H1 (cell line): Measurements from ENCODE around the gene TLNRD1. TPM values are rescaled to one million over a fixed set of nuclear protein-coding genes. Genes with fewer than 3 reads are reported as not detected.
A peak's percentile ranks its signal among the peaks of the same experiment; 100 is the strongest.

Experiments used
- CTCF ChIA-PET: fragments of 300-600 bp; sonication (Branson Sonifier 250); formaldehyde crosslinking; loops from one replicate; lab custom pipeline; 2021; ENCODE audit not compliant: partially characterized antibody; lab: Charles Lee
- POLR2A ChIA-PET: fragments of 300-600 bp; sonication (Branson Sonifier 250); formaldehyde crosslinking; loops from one replicate; lab custom pipeline; 2021; ENCODE audit warnings: inconsistent platforms; ENCODE audit not compliant: partially characterized antibody; lab: Charles Lee
- DNase-seq, 2 experiments: peaks; one replicate each; pipeline versions ENCODE4 v3.0.0 to v3.0.0-alpha.2; 2010 to 2022; ENCODE audit warnings: low spot score in 2 of 2, low read depth in 1 of 2, mixed read lengths in 1 of 2
- FAIRE-seq: peaks from 2 replicates; lab custom pipeline; 2011; peaks lifted over from hg19 to GRCh38; lab: Jason Lieb, UNC
- H2AFZ ChIP-seq: 2 replicates; pipeline ENCODE4 v1.8.1; 2012; ENCODE audit warnings: low read length, inconsistent platforms
- H2AK5ac ChIP-seq: 2 replicates; pipeline ENCODE4 v1.6.1; 2013; ENCODE audit warnings: low read depth, low read length
- H2BK120ac ChIP-seq: replicated peaks from 2 replicates; pipeline ENCODE3; 2013; ENCODE audit warnings: low read depth, low read length, inconsistent platforms
- H2BK12ac ChIP-seq: 2 replicates; pipeline ENCODE4 v1.6.1; 2013; ENCODE audit warnings: low read depth, low read length
- H2BK15ac ChIP-seq: 2 replicates; pipeline ENCODE4 v1.6.1; 2013; ENCODE audit warnings: low read length
- H2BK20ac ChIP-seq: 2 replicates; pipeline ENCODE4 v1.6.1; 2013; ENCODE audit warnings: low read length
- H2BK5ac ChIP-seq: 2 replicates; pipeline ENCODE4 v1.6.1; 2013; ENCODE audit warnings: low read depth, low read length
- H3K14ac ChIP-seq: 2 replicates; pipeline ENCODE4 v1.6.1; 2013; ENCODE audit warnings: inconsistent platforms; ENCODE audit not compliant: insufficient read length
- H3K18ac ChIP-seq: 2 replicates; pipeline ENCODE4 v1.6.1; 2013; ENCODE audit warnings: low read length; ENCODE audit errors: extremely low read depth
- H3K23ac ChIP-seq: 2 replicates; pipeline ENCODE4 v1.6.1; 2013; ENCODE audit warnings: inconsistent platforms; ENCODE audit not compliant: insufficient read length
- H3K23me2 ChIP-seq: 2 replicates; pipeline ENCODE4 v1.6.1; 2013; ENCODE audit warnings: low read depth, low read length
- H3K27ac ChIP-seq: 2 replicates; pipeline ENCODE4 v1.6.1; 2011; ENCODE audit warnings: low read depth, low read length, inconsistent platforms
- H3K27me3 ChIP-seq, 4 experiments: replicated peaks in 1 of 4; 1 replicate in 1 of 4; 2 replicates in 3 of 4; pipeline versions ENCODE4 v1.6.1 to v1.8.1; 2011 to 2013; ENCODE audit warnings: low read length in 3 of 4, mild to moderate bottlenecking in 3 of 4, inconsistent platforms in 2 of 4, mixed read lengths in 2 of 4, moderate library complexity in 1 of 4; ENCODE audit not compliant: control insufficient read depth in 3 of 4, insufficient read depth in 3 of 4; ENCODE audit errors: extremely low read depth in 1 of 4
- H3K36me3 ChIP-seq, 4 experiments: 2 replicates each; pipeline versions ENCODE4 v1.6.1 to v1.8.1; 2011 to 2013; ENCODE audit warnings: mild to moderate bottlenecking in 4 of 4, low read length in 3 of 4, moderate library complexity in 2 of 4, control low read depth in 1 of 4, inconsistent platforms in 1 of 4; ENCODE audit not compliant: insufficient read depth in 4 of 4, control insufficient read depth in 2 of 4
- H3K4ac ChIP-seq: replicated peaks from 2 replicates; pipeline ENCODE3; 2013; ENCODE audit warnings: low read length, low read depth, mixed read lengths, inconsistent platforms; ENCODE audit not compliant: insufficient read length
- H3K4me1 ChIP-seq, 4 experiments: replicated peaks in 1 of 4; 1 replicate in 1 of 4; 2 replicates in 3 of 4; pipeline versions ENCODE4 v1.6.1 to v1.8.1; 2011 to 2013; ENCODE audit warnings: low read length in 3 of 4, inconsistent platforms in 2 of 4, mixed read lengths in 1 of 4; ENCODE audit not compliant: insufficient read depth in 4 of 4, control insufficient read depth in 3 of 4
- H3K4me2 ChIP-seq, 2 experiments: 2 replicates each; pipeline versions ENCODE4 v1.6.1 to v1.8.1; 2011 to 2013; ENCODE audit warnings: low read depth in 2 of 2, low read length in 2 of 2, control low read depth in 1 of 2, inconsistent platforms in 1 of 2, mild to moderate bottlenecking in 1 of 2; ENCODE audit not compliant: insufficient read depth in 1 of 2
- H3K4me3 ChIP-seq, 4 experiments: fragments of 200-600, 300-600 bp in 1 of 4; sonication (generic), shearing (Covaris generic), sonication (Bioruptor Twin) in 1 of 4; 2 replicates each; pipeline versions ENCODE4 v1.5.1 to v1.8.1; 2011 to 2016; ENCODE audit warnings: low read length in 4 of 4, low read depth in 3 of 4, control low read depth in 2 of 4, inconsistent platforms in 2 of 4, mild to moderate bottlenecking in 2 of 4, mixed read lengths in 1 of 4, moderate library complexity in 1 of 4; ENCODE audit not compliant: insufficient read depth in 2 of 4; ENCODE audit errors: extremely low read depth in 1 of 4
- H3K56ac ChIP-seq: replicated peaks from 2 replicates; pipeline ENCODE3; 2013; ENCODE audit warnings: low read depth, mild to moderate bottlenecking, mixed read lengths, low read length, inconsistent platforms; ENCODE audit not compliant: insufficient read length
- H3K79me1 ChIP-seq: 2 replicates; pipeline ENCODE4 v1.6.1; 2013; ENCODE audit warnings: low read depth, low read length, control low read depth
- H3K79me2 ChIP-seq, 2 experiments: 2 replicates each; pipeline versions ENCODE4 v1.6.1 to v1.8.1; 2012 to 2013; ENCODE audit warnings: low read length in 2 of 2, mild to moderate bottlenecking in 2 of 2, inconsistent platforms in 1 of 2; ENCODE audit not compliant: insufficient read depth in 2 of 2, control insufficient read depth in 1 of 2
- H3K9ac ChIP-seq, 4 experiments: replicated peaks in 1 of 4; 1 replicate in 1 of 4; 2 replicates in 3 of 4; pipeline versions ENCODE4 v1.6.1 to v1.8.1; 2011 to 2013; ENCODE audit warnings: low read depth in 3 of 4, low read length in 3 of 4, control low read depth in 2 of 4, mild to moderate bottlenecking in 2 of 4, moderate library complexity in 2 of 4, inconsistent platforms in 1 of 4; ENCODE audit errors: extremely low read depth in 1 of 4
- H3K9me3 ChIP-seq, 2 experiments: 2 replicates each; pipeline versions ENCODE4 v1.6.1 to v1.8.1; 2012 to 2013; ENCODE audit warnings: mild to moderate bottlenecking in 2 of 2, moderate library complexity in 2 of 2, control low read depth in 1 of 2, inconsistent platforms in 1 of 2, low read depth in 1 of 2, low read length in 1 of 2, mixed read lengths in 1 of 2; ENCODE audit not compliant: insufficient read depth in 2 of 2
- H4K20me1 ChIP-seq, 2 experiments: replicated peaks in 1 of 2; 2 replicates each; pipeline versions ENCODE3 to v1.8.1; 2011 to 2013; ENCODE audit warnings: inconsistent platforms in 2 of 2, low read length in 2 of 2, mild to moderate bottlenecking in 1 of 2; ENCODE audit not compliant: insufficient read depth in 2 of 2, control insufficient read depth in 1 of 2
- H4K5ac ChIP-seq: 2 replicates; pipeline ENCODE4 v1.6.1; 2013; ENCODE audit warnings: low read length, low read depth, mixed read lengths, inconsistent platforms; ENCODE audit not compliant: insufficient read length
- H4K8ac ChIP-seq: 2 replicates; pipeline ENCODE4 v1.8.0; 2013; ENCODE audit warnings: mild to moderate bottlenecking, moderate library complexity, low read length, inconsistent platforms; ENCODE audit not compliant: insufficient read depth; ENCODE audit errors: extremely low read depth
- H4K91ac ChIP-seq: replicated peaks from 2 replicates; pipeline ENCODE3; 2013; ENCODE audit warnings: low read length, mixed read lengths, inconsistent platforms; ENCODE audit not compliant: insufficient read length
- BACH1 ChIP-seq: IDR thresholded peaks from 2 replicates; pipeline ENCODE4 v1.6.1; 2012; ENCODE audit warnings: low read length, improper control_type of control experiment
- CBX8 ChIP-seq: fragments of 300-800, 300-1000 bp; sonication (generic); IDR thresholded peaks from 2 replicates; pipeline ENCODE4 v1.7.1; 2016; ENCODE audit warnings: low read depth, low read length, borderline replicate concordance
- CREB1 ChIP-seq: IDR thresholded peaks from 2 replicates; pipeline ENCODE4 v1.6.1; 2012; ENCODE audit warnings: inconsistent platforms
- FOSL1 ChIP-seq: IDR thresholded peaks from 2 replicates; pipeline ENCODE4 v1.6.1; 2011; ENCODE audit warnings: mild to moderate bottlenecking, low read depth, low read length, moderate library complexity; ENCODE audit not compliant: insufficient read depth
- GABPA ChIP-seq: IDR thresholded peaks from 2 replicates; pipeline ENCODE4 v1.6.1; 2011; ENCODE audit warnings: mild to moderate bottlenecking, low read length, moderate library complexity, borderline replicate concordance; ENCODE audit not compliant: insufficient read depth
- GTF2F1 ChIP-seq: IDR thresholded peaks from 2 replicates; pipeline ENCODE4 v1.6.1; 2012; ENCODE audit warnings: low read depth, low read length, improper control_type of control experiment, borderline replicate concordance
- HDAC2 ChIP-seq, 2 experiments: fragments of 300-600 bp in 1 of 2; sonication (generic) in 1 of 2; IDR thresholded peaks; 2 replicates each; pipeline ENCODE4 v1.6.1; 2011 to 2012; ENCODE audit warnings: low read depth in 2 of 2, low read length in 2 of 2, mild to moderate bottlenecking in 2 of 2, moderate library complexity in 2 of 2, borderline replicate concordance in 1 of 2, inconsistent platforms in 1 of 2
- KDM4A ChIP-seq: IDR thresholded peaks from one replicate; pipeline ENCODE4 v1.7.1; 2012; ENCODE audit warnings: low read depth, mild to moderate bottlenecking, moderate library complexity, low read length, inconsistent platforms; ENCODE audit not compliant: severe bottlenecking
- NRF1 ChIP-seq: IDR thresholded peaks from 2 replicates; pipeline ENCODE4 v1.6.1; 2011; ENCODE audit warnings: mild to moderate bottlenecking, low read depth, low read length, improper control_type of control experiment
- POLR2A ChIP-seq, 2 experiments: IDR thresholded peaks; 1 replicate in 1 of 2; 2 replicates in 1 of 2; pipeline ENCODE4 v1.6.1; 2011; ENCODE audit warnings: low read depth in 2 of 2, low read length in 2 of 2, mild to moderate bottlenecking in 2 of 2; ENCODE audit errors: control extremely low read depth in 1 of 2
- RBBP5 ChIP-seq: IDR thresholded peaks from 2 replicates; pipeline ENCODE4 v1.7.1; 2012; ENCODE audit warnings: low read depth, mild to moderate bottlenecking, inconsistent platforms, low read length, moderate library complexity, borderline replicate concordance
- SRF ChIP-seq: IDR thresholded peaks from 2 replicates; pipeline ENCODE4 v1.6.1; 2011; ENCODE audit warnings: mild to moderate bottlenecking, low read depth, low read length, moderate library complexity
- TBP ChIP-seq: IDR thresholded peaks from 2 replicates; pipeline ENCODE4 v1.6.1; 2011; ENCODE audit warnings: low read depth, low read length, improper control_type of control experiment
- TEAD4 ChIP-seq: IDR thresholded peaks from 2 replicates; pipeline ENCODE4 v1.6.1; 2012; ENCODE audit warnings: low read depth, low read length, inconsistent platforms, mixed read lengths
- YY1 ChIP-seq: IDR thresholded peaks from 2 replicates; pipeline ENCODE4 v1.6.1; 2011; ENCODE audit warnings: low read depth, mild to moderate bottlenecking, low read length
- WGBS, 2 experiments: shearing (Covaris generic) in 1 of 2; methylation state at CpG; one replicate each; pipeline versions ENCODE4 v1.1.6 to v1.1.7; 2013 to 2015; ENCODE audit warnings: low lambda C conversion rate in 2 of 2, mixed read lengths in 2 of 2, inconsistent platforms in 1 of 2, low coverage in 1 of 2, missing lambda C conversion rate in 1 of 2; ENCODE audit not compliant: insufficient replicate concordance in 2 of 2, insufficient coverage in 1 of 2, insufficient read length in 1 of 2; ENCODE audit errors: extremely low coverage in 1 of 2, missing lambda C conversion rate in 1 of 2; 5-methylcytosine and 5-hydroxymethylcytosine counted together
- polyA plus RNA-seq, 7 experiments: library from polyadenylated mRNA; depleted of rRNA in 3 of 7; stranded (reverse) in 5 of 7; unstranded in 2 of 7; fragments of >200 nt in 5 of 7; fragments of 200-250 nt in 2 of 7; gene quantifications; 1 replicate in 5 of 7; 2 replicates in 1 of 7; 4 replicates in 1 of 7; pipeline versions ENCODE4 v1.2.1 to v1.2.3, GENCODE V29; 2011 to 2013; ENCODE audit warnings: missing spikeins in 2 of 7, mixed read lengths in 2 of 7
- total RNA-seq: library from RNA; stranded (reverse); fragmentation: NEBNext Ultra II Directional; extraction: Animal tissue kit (Norgen Biotek cat#: 25700); gene quantifications from 2 replicates; pipeline ENCODE4 v1.2.1, GENCODE V29; 2021

TLNRD1 gene
- total and polyA plus RNA-seq, 2 of the 8 experiments (the other 6 are each of a cell fraction or from before 2014, with no cell fraction given), result 12.2 to 20.5 TPM

- POLR2A ChIA-PET, result interaction anchor here (1.2 to 1.8 kb wide), 2 partner anchors 10 kb away, joined by 7 to 8 read pairs; no protein-coding TSS in a partner anchor
- H2AFZ ChIP-seq, result no peak overlapping the region
- no peak overlapping the region for H2BK12ac ChIP-seq
- no peak overlapping the region for H3K4ac ChIP-seq
- H2BK15ac ChIP-seq, result no peak overlapping the region
- H3K23me2 ChIP-seq, result no peaks in the 10 kb centered on the region
- H3K23ac ChIP-seq, result no peak overlapping the region
- H2BK120ac ChIP-seq, result no peak overlapping the region
- H3K79me1 ChIP-seq, result peaks cover 7% of the 10 kb centered on the region
- peaks cover 0 to 29% of the 10 kb centered on the region in 2 experiments; a peak in 2 of 4 replicates for H3K79me2 ChIP-seq
- H4K91ac ChIP-seq, result no peak overlapping the region
- no peak overlapping the region for H4K8ac ChIP-seq
- WGBS, 2 experiments, result 72% methylated on average over 4 of the region's 4 CpGs; no CpG with 5 or more reads in 1 of the 2 experiments
- H3K36me3 ChIP-seq, result peaks cover 0 to 26% (median 8%) of the 10 kb centered on the region in 4 experiments; a peak in 5 of 8 replicates
- no peak overlapping the region for H3K4me3 ChIP-seq
- peaks cover 12 to 13% of the 10 kb centered on the region in 2 experiments for H4K20me1 ChIP-seq
- CTCF ChIA-PET, result interaction anchor here (0.6 to 3.2 kb wide), 25 partner anchors 9 to 292 kb away, joined by 3 to 22 read pairs (median 4); no protein-coding TSS in a partner anchor
- no peak overlapping the region for H2BK20ac ChIP-seq
- H3K27me3 ChIP-seq, result no peaks in the 10 kb centered on the region
- no peak overlapping the region for H3K18ac ChIP-seq
- H3K4me1 ChIP-seq, result peaks cover 0 to 11% (median 3%) of the 10 kb centered on the region in 4 experiments; a peak in 3 of 7 replicates
- no peak overlapping the region for H3K56ac ChIP-seq
- H3K4me2 ChIP-seq, result no peak overlapping the region
- no peak overlapping the region for H4K5ac ChIP-seq
- no peak overlapping the region for H3K27ac ChIP-seq
- DNase-seq (no peak), FAIRE-seq (no peak)
- H2AK5ac ChIP-seq, result no peak overlapping the region
- H2BK5ac ChIP-seq, result 0 out of 2 replicates have a peak overlapping the region, but pooled peaks have one; percentile 31
- H3K9me3 ChIP-seq, result no peaks in the 10 kb centered on the region
- no peak overlapping the region for H3K14ac ChIP-seq
- no peak overlapping the region; a peak in 1 of 7 replicates for H3K9ac ChIP-seq
- TF ChIP-seq KDM4A, result no peak
- no peak for TF ChIP-seq CBX8
- no peak for TF ChIP-seq GABPA
- no peak for TF ChIP-seq BACH1
- TF ChIP-seq SRF, result no peak
- TF ChIP-seq TBP, result no peak
- no peak for TF ChIP-seq RBBP5
- no peak for TF ChIP-seq GTF2F1
- TF ChIP-seq POLR2A (IDR thresholded peaks at IDR 0.05; ENCODE audit: control extremely low read depth in 1 of 2, low read depth in 2 of 2, low read length in 2 of 2), result no peak
- no peak for TF ChIP-seq CREB1
- TF ChIP-seq HDAC2 (IDR thresholded peaks at IDR 0.05; ENCODE audit: borderline replicate concordance in 1 of 2, low read depth in 2 of 2, low read length in 2 of 2), result no peak
- no peak for TF ChIP-seq TEAD4
- no peak for TF ChIP-seq YY1
- no peak for TF ChIP-seq NRF1
- no peak for TF ChIP-seq FOSL1
Measured at GRCh38 chr15:80976851-80977250, 23.9 kb upstream of the TLNRD1 start.
